LNCaP clone FGC (cell line): ENCODE results near the gene LMAN1.

Experiments
- DNase-seq: peaks from one replicate; pipeline ENCODE4 v3.0.0-alpha.2; 2011; ENCODE audit warnings: low read depth
- H3K4me3 ChIP-seq: 2 replicates; pipeline ENCODE4 v1.5.1; 2011; ENCODE audit warnings: mild to moderate bottlenecking, low read depth, low read length, control low read depth
- TF ChIP-seq, protein P1 (sequence below): IDR thresholded peaks from 2 replicates; pipeline ENCODE4 v1.5.1; 2012; ENCODE audit warnings: mild to moderate bottlenecking; ENCODE audit not compliant: control insufficient read depth, insufficient read depth; ENCODE audit errors: extremely low read depth

The LMAN1 gene

DNA sequence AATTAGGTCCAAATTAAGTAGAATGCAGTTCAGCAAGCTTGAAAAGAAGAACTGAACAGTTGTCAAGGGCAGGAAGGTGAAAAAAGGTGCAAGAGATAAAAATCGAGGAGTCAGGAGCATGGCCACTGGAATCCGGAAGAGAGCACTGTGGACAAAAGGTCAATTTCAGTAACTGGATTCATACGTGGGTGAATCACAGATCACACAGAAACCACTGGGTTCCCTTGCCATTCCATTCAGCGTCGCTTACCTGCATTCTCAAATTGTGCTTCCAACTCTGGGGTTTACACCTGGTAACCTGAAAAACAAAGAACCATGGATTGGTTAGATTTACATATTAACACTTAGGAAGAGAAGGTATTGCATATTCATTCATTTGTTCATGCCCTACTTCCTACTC lies 21.6 kb upstream of the LMAN1 start:
- TF ChIP-seq, protein P1, sequence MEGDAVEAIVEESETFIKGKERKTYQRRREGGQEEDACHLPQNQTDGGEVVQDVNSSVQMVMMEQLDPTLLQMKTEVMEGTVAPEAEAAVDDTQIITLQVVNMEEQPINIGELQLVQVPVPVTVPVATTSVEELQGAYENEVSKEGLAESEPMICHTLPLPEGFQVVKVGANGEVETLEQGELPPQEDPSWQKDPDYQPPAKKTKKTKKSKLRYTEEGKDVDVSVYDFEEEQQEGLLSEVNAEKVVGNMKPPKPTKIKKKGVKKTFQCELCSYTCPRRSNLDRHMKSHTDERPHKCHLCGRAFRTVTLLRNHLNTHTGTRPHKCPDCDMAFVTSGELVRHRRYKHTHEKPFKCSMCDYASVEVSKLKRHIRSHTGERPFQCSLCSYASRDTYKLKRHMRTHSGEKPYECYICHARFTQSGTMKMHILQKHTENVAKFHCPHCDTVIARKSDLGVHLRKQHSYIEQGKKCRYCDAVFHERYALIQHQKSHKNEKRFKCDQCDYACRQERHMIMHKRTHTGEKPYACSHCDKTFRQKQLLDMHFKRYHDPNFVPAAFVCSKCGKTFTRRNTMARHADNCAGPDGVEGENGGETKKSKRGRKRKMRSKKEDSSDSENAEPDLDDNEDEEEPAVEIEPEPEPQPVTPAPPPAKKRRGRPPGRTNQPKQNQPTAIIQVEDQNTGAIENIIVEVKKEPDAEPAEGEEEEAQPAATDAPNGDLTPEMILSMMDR, result no peak
- DNase-seq, result no peak
- H3K4me3 ChIP-seq, result no peak overlapping the region

DNA sequence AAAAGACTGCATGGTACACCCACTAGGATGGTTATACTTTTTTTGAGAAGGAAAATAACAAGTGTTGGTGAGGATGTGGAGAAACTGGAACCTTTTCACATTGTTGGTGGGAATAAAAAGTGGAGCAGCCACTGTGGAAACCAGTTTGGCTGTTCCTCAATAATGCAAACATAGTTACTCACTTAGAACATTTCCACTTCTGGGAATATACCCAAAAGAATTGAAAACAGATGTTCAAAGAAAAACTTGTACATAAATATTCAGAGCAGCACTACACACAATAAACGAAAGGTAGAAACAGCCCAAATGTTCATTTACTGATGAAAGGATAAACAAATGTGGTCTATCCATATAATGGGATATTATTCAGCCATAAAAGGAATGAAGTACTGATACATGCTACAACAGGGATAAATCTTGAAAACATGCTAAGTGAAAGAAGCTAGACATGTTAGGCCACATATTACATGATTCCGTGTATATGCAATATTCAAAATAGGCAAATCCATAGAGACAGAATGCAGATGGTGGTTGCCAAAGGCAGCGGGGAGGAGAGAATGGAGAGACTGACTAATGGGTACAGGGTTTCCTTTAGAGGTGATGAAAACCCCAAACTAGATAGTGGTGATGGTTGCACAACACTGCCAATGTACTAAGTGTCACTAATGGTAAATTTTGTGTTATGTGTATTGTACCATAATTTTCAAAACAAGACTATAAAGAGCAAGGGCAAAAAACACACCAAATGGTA lies 20.9 kb upstream of the LMAN1 start:
- TF ChIP-seq, protein P1, result no peak
- DNase-seq, result no peak
- H3K4me3 ChIP-seq, result no peak overlapping the region

DNA sequence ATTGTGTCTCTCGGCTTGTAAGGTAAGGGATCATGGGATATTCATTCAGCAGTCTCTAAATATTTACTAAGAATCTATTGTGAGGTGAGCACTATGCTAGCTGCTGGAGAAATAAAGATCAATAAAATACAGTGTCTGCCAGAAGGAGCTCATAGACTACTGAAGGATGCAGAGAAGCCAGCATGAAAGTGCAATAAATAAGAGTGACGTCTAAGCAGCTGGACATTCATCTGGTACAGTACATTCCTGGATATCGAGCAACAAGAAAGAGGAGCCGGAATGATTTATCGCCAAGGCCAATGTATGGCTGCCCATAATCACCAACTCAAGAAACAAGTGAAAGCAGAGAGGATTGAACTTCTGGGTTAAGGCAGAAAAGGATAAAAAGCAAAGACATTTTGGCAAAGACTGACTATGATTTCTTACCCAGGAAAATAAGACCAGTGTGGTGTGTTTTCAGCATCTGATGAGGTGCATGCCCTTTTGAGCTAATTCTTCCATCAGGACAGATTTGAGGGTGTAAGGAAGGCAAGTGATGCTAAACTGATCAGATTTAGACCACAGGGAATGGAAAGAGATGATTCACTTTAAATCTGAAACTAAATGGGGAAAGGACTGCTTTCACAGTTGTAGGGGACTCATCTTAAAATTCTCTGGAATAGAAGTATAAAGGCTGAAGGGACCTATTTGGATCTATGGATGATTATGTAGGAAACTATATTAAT lies 18.7 kb upstream of the LMAN1 start:
- TF ChIP-seq, protein P1, result no peak
- H3K4me3 ChIP-seq, result no peak overlapping the region
- no peak for DNase-seq

DNA sequence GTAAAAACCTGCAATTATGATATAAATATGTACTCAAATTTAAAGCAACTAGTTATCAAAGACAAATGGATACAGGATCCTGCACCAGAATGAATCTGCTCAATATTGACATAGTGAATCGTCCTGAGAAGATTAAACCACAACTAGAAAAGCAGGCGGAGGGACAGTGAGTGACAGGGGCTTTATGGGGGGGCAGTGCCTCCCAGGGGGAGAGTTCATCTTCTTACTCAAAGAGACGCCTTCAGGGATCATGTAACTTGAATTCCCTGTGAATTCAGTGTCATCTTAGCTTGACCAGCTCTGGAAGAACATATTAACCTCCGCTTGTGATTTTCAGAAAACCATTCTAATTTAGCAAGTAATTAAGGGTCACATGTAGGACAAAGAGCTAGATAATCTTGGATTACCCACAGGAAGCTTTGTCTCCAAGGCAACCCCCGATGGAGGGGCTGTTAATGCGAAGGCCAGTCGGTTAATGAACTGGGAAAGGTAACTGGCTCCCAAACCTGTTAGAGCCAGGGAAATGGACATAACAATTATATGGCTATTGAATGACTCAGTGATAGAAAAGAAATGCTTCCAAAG lies 17.4 kb upstream of the LMAN1 start:
- TF ChIP-seq, protein P1, result no peak
- no peak for DNase-seq
- H3K4me3 ChIP-seq, result no peak overlapping the region

DNA sequence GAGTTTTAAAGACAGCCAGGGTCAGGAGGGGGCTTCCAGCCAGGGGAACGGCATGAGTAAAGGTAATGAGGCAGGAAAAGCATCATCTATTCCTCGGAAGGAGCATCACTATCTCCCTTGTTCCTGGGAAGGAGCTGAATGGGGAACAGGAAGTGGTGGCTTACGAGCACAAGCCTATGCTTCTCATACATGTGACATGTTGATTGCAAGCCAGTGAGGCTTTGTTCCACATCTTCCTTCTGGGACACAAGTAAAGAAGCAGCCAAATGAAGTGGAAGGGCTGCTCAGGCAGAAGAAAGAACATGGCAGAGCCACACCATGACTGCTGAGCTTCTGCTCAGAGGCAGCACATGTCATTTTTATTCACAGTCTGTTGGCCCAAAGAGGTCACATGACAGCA lies 15.1 kb upstream of the LMAN1 start:
- H3K4me3 ChIP-seq, result no peak overlapping the region
- no peak for DNase-seq
- TF ChIP-seq, protein P1, result no peak

DNA sequence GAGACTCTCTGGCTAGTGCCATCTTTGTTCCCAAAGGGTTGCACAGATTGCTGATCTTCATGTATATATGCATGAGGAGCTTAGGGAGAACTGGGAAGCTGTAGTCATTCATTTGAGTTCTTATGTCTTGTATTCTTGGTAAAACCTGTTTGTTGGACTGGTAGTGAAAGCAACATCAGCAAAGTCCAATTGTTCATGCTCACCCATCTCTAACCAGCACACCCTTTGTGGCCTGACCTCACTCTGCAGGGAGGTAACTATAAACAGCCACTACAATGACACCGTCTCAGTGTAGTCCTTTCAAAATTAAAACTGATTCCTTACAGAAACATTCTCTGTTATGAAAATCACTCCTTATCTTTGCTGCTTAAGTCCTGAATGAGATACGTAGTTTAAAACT lies 13.9 kb upstream of the LMAN1 start:
- DNase-seq, result no peak
- no peak overlapping the region for H3K4me3 ChIP-seq
- TF ChIP-seq, protein P1, result no peak
